GM12878 (cell line): Measurements from ENCODE around the gene TOLLIP. TPM values are rescaled to one million over a fixed set of nuclear protein-coding genes. Genes with fewer than 3 reads are reported as not detected.

Experiments
- ATF2 ChIP-seq: IDR thresholded peaks from 2 replicates; pipeline ENCODE4 v1.6.1; 2012; ENCODE audit warnings: low read length, inconsistent platforms
- CEBPZ ChIP-seq: fragments of 150-350 bp; IDR thresholded peaks from 2 replicates; pipeline ENCODE4 v1.6.1; 2016; ENCODE audit warnings: low read depth, low read length
- HSF1 ChIP-seq: fragments of 150-350 bp; IDR thresholded peaks from 2 replicates; pipeline ENCODE4 v1.6.1; 2014; ENCODE audit warnings: mild to moderate bottlenecking, low read depth, low read length
- NR2C1 ChIP-seq: fragments of 450-650 bp; IDR thresholded peaks from 2 replicates; pipeline ENCODE4 v1.6.1; 2017; ENCODE audit warnings: antibody characterized with exemption, mild to moderate bottlenecking, moderate library complexity
- TCF7 ChIP-seq: IDR thresholded peaks from 2 replicates; pipeline ENCODE4 v1.6.1; 2014; ENCODE audit warnings: antibody characterized with exemption, borderline replicate concordance
- ZBTB4 ChIP-seq: fragments of 450-650 bp; formaldehyde crosslinking; IDR thresholded peaks from 2 replicates; pipeline ENCODE4 v1.4.0; 2022; ENCODE audit warnings: mild to moderate bottlenecking, moderate library complexity
- polyA plus RNA-seq, 11 experiments: library from polyadenylated mRNA; depleted of rRNA in 4 of 11; unstranded in 6 of 11; stranded (reverse) in 5 of 11; fragments of >200 nt; fragmentation: Nextera tagmentation in 4 of 11; fragmentation: Illumina TruSeq in 1 of 11; extraction: Ambion mirVana in 4 of 11; extraction: Trizol in 1 of 11; gene quantifications; 1 replicate in 1 of 11; 2 replicates in 10 of 11; pipeline versions ENCODE4 v1.2.1 to v1.2.3, GENCODE V29; 2011 to 2016; ENCODE audit warnings: inconsistent platforms in 2 of 11, missing spikeins in 2 of 11, low read depth in 1 of 11
- total RNA-seq, 4 experiments: library from RNA; depleted of rRNA in 3 of 4; stranded (reverse); fragments of >200 nt in 3 of 4; fragmentation: Illumina TruSeq in 1 of 4; extraction: Trizol in 1 of 4; gene quantifications; 2 replicates each; pipeline versions ENCODE4 v1.2.1 to v1.2.3, GENCODE V29; 2013 to 2021

TOLLIP gene
- total and polyA plus RNA-seq, 10 of the 15 experiments (the other 5 are each of a cell fraction or from before 2014, with no cell fraction given): 0.47 to 39.5 (median 21.6) TPM

GRCh38 chr11:1317432-1317831, 8.0 kb upstream of the TOLLIP start (continued):
- TF ChIP-seq CEBPZ (no peak), NR2C1 (no peak), HSF1 (no peak), ZBTB4 (CRISPR knock-in tag) (no peak), TCF7 (no peak), ATF2 (no peak)
